Stimulated activated CD4-positive, alpha-beta T cell treated with anti-CD3 and anti-CD28 coated beads, TNF-alpha, amount 100 ng/mL, for 1 hour (primary cell): ENCODE results near the gene DARS1.

ENCODE experiments used
- DNase-seq, 3 donors: peaks; one replicate each; pipeline ENCODE4 v3.0.0-alpha.2; 2020; ENCODE audit warnings: low read depth in 3 of 3, low spot score in 1 of 3

Gene DARS1

GRCh38 chr2:135947483-135947882 is 37.9 kb downstream of the DARS1 start:
- no peak for DNase-seq

GRCh38 chr2:135945526-135945925 is 39.9 kb downstream of the DARS1 start:
- DNase-seq, result no peak

- no peak for DNase-seq
Measured at GRCh38 chr2:135944625-135945024, 40.8 kb downstream of the DARS1 start.

GRCh38 chr2:135942936-135943688 is 42.3 kb downstream of the DARS1 start:
- no peak for DNase-seq

GRCh38 chr2:135936524-135936923 is 48.9 kb downstream of the DARS1 start:
- no peak for DNase-seq

DNA sequence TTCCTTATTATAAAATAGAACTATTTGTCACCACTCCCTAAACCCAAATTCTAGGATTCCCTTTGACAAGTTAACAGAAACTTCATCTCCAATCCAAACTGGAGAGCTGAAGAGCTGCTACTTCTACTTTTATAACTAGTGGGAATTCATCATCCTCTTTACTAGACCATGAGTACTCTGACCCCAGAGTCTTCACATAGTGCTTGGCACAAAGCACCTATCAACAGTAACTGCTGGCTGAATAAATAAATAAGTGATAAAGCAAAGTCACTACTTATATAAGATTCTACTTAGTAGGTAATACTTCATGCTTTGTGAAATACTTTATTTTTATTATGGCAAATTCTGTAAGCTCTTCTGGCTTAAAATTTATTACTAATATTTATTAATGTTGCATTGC is 49.5 kb downstream of the DARS1 start:
- DNase-seq, result no peak

DNA sequence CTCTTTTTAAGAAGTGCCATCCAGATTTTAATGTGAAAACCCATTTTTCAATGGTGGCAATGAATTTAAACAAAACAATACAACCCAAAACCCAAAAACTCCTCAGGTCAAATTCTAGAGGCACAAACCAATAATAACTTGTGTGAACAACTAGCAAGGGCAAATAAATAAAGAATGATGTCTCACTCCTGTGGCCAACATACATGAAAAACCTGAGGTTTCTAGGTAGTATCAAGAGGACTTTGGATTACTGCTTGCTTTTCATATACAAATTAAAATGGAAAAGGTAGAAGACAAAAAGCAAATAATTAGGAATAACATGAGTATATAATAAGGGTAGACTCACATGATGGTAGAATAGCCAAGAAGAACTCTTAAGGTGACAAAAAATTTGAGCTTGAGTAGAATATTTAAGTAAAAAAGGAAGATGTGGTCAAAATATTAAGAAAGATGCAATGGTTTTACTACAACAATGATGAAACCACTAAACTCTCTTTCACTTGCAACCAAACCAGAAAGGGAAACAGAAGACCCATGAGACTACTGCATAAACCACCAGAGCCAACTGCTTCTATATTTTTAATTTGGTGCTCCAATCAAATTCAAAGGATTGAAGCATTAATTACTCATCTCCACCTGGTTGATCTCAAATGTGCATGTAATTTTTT is 53.5 kb downstream of the DARS1 start:
- no peak for DNase-seq

DNA sequence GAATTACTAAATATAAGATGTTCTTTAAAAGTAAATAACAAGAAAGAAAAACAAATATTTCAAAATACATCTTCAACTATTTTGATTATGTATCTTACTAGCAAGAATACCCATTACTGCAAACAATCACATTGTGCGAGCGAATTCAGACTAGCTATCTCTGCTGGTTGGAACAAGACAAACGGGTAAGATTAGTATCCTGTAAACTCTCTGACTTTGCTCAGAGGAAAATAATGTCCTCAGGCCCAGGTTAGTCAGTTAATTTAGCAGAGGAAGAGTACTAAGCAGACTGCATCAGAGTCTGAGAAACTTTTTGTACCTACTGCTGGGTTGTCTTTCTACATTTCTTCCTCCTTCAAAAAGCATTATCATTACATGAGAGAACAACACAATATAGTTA is 58.8 kb downstream of the DARS1 start:
- no peak for DNase-seq

- DNase-seq, result no peak
Measured at GRCh38 chr2:135925571-135925970, 59.9 kb downstream of the DARS1 start.

DNA sequence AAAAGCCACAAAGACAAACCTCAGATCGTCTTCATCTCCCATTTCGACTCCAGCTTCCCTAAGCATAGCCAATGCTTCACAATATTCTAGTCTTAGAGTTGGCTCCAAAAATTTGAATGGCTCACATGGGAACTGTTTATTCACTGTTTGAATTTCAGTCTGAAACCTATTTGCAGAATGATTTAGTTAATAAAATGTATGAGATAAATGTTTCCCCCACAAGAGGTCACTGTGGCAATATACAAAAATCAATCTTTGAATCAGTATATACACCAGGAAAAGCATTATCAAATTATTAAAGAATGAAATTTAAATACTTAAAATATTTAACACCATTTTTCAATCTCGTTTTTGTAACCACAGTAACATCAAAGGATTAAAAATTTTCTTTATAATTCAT is 69.2 kb downstream of the DARS1 start:
- no peak for DNase-seq

DNA sequence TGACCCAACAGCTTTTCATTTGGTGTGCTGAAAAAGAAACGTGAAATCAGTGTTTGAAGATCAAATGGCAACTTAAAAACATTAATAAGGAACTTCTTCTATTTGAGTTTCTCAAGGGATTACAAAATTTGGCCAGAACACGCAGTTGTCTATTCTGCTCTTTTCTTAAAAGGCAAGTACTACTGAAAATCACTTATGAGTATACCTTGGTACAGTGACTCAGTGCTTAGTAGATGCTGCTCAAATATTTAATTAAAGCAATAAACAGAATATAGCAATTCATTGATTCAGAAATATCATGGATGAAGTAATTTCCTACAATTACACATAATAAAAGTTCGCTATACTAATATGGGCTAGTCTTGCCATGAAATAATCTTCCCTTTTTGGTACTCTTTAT is 70.9 kb downstream of the DARS1 start:
- DNase-seq, result no peak

GRCh38 chr2:135913727-135914365 is 71.6 kb downstream of the DARS1 start:
- no peak for DNase-seq

DNA sequence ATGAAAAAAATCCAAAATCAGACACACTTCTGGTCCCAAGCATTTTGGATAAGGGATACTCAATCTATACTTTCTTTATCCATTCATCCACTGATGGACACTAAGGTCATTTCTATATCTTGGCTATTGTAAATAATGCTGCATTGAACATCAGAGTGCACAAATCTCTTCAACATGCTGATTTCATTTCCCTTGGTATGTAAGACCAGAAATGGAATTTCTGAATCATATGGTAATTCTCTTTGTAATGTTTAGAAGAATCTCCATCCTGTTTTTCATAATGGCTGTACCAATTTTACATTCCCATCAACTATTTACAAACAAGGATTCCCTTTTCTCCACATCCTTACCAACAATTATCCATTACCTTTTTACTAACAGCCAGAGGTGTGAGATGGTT is 75.5 kb downstream of the DARS1 start:
- no peak for DNase-seq

DNA sequence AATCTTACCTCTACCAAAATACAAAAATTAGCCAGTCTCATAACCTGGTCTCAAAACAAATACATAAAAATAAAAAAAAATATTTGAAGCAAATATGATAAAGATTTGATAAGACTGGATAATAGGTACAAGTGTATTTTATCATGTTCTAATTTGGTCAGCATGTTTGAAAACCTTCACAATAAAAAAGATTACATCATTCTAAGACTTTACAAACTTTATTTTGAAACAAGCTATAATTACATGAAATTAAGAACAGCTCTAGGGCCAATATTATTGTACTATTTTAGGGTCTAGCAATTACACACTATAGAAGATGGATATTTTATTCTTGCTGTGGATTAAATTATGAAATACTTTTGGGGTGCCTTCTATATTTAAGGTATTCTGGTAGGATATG is 79.7 kb downstream of the DARS1 start:
- no peak for DNase-seq

GRCh38 chr2:135904341-135904989 is 81.0 kb downstream of the DARS1 start:
- DNase-seq, result no peak

DNA sequence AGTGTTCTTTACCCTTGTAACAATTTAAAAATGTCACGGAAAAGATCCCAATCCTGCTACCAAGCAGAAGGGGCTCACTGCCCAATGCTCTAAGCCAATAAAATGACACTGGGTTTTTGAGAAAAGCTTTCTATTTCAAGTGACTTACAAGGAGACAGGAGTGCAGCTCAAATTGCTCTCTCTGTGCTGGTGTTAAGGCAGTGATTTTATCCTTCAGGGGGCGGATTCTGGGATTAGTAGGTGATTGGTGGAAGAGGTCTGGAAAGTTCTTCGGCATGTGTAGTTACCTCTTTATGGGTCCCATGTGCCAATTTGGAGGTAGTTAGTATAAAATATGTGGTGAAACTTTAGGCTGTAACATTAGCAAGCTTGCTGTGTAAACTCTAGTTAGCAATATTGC is 81.8 kb downstream of the DARS1 start:
- DNase-seq, result no peak

DNA sequence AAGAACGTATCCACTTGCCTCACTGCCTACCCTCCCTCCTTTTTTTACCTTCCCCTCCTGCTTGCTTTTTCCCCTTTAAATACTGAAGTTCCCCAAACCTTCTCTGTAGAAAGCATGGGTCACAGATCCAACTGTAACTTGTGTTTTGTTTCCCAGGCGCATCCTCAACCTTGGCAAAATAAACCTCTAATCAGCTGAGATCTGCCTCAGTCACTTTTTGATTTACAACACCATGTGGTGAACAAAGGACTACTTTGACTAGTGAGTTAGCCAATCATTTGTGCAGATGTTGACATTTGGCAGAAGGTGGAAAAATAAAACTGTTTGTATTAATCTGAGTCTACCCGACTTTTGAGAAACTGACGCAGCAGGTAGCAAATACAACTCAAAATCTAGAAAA is 85.9 kb downstream of the DARS1 start:
- no peak for DNase-seq

- no peak for DNase-seq
Measured at GRCh38 chr2:135898234-135898786, 87.1 kb downstream of the DARS1 start.

DNA sequence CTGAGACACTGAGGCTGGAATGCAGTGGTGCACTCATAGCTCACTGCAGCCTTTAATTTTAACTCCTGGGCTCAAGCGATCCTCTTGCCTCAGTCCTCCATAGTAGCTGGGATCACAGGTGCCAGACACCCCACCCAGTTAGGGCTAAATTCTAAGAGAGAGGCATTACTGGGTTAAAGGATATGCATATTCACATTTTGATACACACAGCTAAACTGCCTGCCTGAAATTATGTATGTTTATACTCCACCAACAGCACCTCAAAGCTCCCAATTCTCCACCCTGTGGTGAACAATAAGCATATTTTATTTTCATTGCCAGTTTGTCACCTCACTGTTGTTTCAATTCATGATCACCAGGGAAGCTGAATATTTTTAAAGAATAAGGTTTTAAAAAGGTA is 90.5 kb downstream of the DARS1 start:
- DNase-seq, result no peak

GRCh38 chr2:135893374-135893794 is 92.0 kb downstream of the DARS1 start:
- no peak for DNase-seq

DNA sequence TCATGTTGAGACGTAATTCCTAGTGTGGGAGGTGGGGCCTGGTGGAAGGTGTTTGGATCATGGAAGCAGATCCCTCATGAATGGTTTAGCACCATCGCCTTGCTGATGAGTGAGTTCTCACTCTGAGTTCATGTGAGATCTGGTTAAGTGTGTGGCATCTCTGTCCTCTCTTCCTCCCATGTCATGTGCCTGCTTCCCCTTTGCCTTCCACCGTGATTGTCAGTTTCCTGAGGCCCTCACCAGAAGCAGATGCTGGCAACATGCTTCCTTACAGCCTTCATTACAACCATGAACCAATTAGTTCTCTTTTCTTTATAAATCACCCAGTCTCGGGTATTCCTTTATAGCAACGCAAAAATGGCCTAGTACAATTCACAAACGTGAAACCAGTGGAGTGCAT is 94.6 kb downstream of the DARS1 start:
- DNase-seq, result no peak

DNA sequence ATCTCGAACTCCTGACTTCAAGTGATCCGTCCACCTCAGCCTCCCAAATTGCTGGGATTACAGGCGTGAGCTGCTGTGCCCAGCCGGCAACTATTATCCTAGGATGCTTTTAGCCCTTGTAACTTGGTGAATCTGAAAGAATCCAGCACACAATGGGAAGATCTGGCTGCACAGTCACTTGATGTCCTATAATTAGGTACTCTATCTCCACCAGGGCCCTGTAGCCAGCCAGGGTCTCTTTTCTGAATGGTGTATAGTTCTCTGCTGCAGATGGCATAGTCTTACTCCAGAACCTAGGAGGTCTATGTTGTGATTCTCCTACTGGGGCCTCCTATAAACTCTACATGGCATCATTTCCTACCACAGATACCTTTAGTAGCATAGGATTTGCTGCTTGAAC is 95.3 kb downstream of the DARS1 start:
- no peak for DNase-seq
